ENCODE measurements around the gene C2orf81. TPM values are rescaled to one million over a fixed set of nuclear protein-coding genes. Genes with fewer than 3 reads are reported as not detected.

The C2orf81 gene
- total RNA-seq, 2 experiments from 2014 or later = 2.9 to 3.4 TPM

DNA sequence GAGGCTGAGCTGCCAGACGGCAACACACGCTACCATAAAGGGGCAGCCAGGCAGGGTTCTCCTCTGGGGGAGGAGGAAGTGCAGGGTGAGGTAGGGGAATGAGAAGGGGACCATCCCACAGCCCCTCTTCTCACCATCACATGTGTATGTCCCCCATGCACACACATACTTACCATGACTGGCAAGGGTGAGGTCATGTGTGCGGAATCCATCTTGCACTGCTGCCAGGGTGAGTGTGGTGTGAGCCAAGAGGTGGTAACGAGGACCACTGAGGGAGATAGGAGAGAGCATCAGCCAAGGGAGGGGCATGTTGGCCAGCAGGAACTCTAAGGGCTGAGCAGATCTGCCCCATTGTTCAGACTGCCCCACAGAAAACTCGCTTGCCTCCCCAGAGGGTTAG, 7.3 kb upstream of the C2orf81 start:
- no peaks in the 10 kb centered on the region for H3K27me3 ChIP-seq (ENCODE audit: control insufficient read depth in 1 of 2, insufficient read depth in 2 of 2, low read length in 2 of 2)
- H3K9me3 ChIP-seq (ENCODE audit: control insufficient read depth in 1 of 2, insufficient read depth in 1 of 2, low read length in 2 of 2) = no peaks in the 10 kb centered on the region
- intact Hi-C loops (cut with DNase I, micrococcal nuclease) = no loop called here
- H3K4me3 ChIP-seq (ENCODE audit: low read length) = no peak overlapping the region
- H3K4me1 ChIP-seq (ENCODE audit: insufficient read depth, low read length) = no peaks in the 10 kb centered on the region
- H3K36me3 Mint-ChIP-seq (ENCODE audit: low read depth) = peaks cover 11% of the 10 kb centered on the region
- POLR2A ChIA-PET = interaction anchor here (0.8 to 1.3 kb wide), 2 partner anchors 30 to 53 kb away, joined by 3 read pairs; partner anchors contain the start of gene WBP1
- no peak for DNase-seq
- no peaks in the 10 kb centered on the region for H3K4me1 Mint-ChIP-seq (ENCODE audit: low read depth)
- no peak overlapping the region for H3K4me3 Mint-ChIP-seq
- no peaks in the 10 kb centered on the region for H3K27me3 Mint-ChIP-seq
- H3K36me3 ChIP-seq (ENCODE audit: insufficient read depth, low read length) = peaks cover 11% of the 10 kb centered on the region
- TF ChIP-seq, protein P1, sequence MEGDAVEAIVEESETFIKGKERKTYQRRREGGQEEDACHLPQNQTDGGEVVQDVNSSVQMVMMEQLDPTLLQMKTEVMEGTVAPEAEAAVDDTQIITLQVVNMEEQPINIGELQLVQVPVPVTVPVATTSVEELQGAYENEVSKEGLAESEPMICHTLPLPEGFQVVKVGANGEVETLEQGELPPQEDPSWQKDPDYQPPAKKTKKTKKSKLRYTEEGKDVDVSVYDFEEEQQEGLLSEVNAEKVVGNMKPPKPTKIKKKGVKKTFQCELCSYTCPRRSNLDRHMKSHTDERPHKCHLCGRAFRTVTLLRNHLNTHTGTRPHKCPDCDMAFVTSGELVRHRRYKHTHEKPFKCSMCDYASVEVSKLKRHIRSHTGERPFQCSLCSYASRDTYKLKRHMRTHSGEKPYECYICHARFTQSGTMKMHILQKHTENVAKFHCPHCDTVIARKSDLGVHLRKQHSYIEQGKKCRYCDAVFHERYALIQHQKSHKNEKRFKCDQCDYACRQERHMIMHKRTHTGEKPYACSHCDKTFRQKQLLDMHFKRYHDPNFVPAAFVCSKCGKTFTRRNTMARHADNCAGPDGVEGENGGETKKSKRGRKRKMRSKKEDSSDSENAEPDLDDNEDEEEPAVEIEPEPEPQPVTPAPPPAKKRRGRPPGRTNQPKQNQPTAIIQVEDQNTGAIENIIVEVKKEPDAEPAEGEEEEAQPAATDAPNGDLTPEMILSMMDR (IDR thresholded peaks at IDR 0.05) = no peak
- H3K9me3 Mint-ChIP-seq = no peaks in the 10 kb centered on the region
- ATAC-seq (ENCODE audit: poor library complexity) = no peak
- CTCF ChIA-PET = no interaction called here
- H3K27ac ChIP-seq (ENCODE audit: low read depth in 1 of 2, low read length in 2 of 2) = no peak overlapping the region
- H3K27ac Mint-ChIP-seq = no peak overlapping the region

DNA sequence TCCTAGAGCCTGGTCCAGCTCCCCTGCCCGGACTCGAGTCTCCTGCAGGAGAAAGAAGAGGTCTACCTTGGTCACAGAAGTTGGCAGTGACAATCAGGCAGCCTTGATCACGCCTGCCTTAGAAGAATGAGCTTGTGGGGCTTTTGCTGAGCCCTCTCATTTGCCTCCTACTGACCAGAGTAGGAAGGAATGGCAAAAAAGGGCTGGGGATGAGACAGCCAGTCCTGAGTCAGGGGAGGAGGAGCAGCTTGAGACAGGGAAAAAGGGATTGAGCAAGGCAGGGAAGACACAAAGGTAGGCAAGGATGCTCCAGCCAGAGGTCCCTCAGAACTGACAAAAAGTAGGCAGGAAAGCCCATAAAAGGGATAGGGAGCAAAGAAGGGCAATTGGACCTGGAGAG, 6.1 kb upstream of the C2orf81 start:
- H3K27ac Mint-ChIP-seq = no peak overlapping the region
- ATAC-seq (ENCODE audit: poor library complexity) (no peak), DNase-seq (no peak)
- intact Hi-C loops (cut with DNase I, micrococcal nuclease) = no loop called here
- Histone ChIP-seq H3K4me1 (ENCODE audit: insufficient read depth, low read length) (no peaks in the 10 kb centered on the region), H3K4me3 (ENCODE audit: low read length) (no peak overlapping the region), H3K9me3 (ENCODE audit: control insufficient read depth in 1 of 2, insufficient read depth in 1 of 2, low read length in 2 of 2) (no peaks in the 10 kb centered on the region), H3K36me3 (ENCODE audit: insufficient read depth, low read length) (peaks cover 11% of the 10 kb centered on the region), H3K27ac (ENCODE audit: low read depth in 1 of 2, low read length in 2 of 2) (no peak overlapping the region), H3K27me3 (ENCODE audit: control insufficient read depth in 1 of 2, insufficient read depth in 2 of 2, low read length in 2 of 2) (no peaks in the 10 kb centered on the region)
- no peaks in the 10 kb centered on the region for H3K9me3 Mint-ChIP-seq
- CTCF ChIA-PET = no interaction called here
- peaks cover 6% of the 10 kb centered on the region for H3K4me1 Mint-ChIP-seq (ENCODE audit: low read depth)
- POLR2A ChIA-PET = no interaction called here
- no peak overlapping the region for H3K4me3 Mint-ChIP-seq
- TF ChIP-seq, protein P1 (IDR thresholded peaks at IDR 0.05) = no peak
- H3K36me3 Mint-ChIP-seq (ENCODE audit: low read depth) = peaks cover 11% of the 10 kb centered on the region
- no peaks in the 10 kb centered on the region for H3K27me3 Mint-ChIP-seq

DNA sequence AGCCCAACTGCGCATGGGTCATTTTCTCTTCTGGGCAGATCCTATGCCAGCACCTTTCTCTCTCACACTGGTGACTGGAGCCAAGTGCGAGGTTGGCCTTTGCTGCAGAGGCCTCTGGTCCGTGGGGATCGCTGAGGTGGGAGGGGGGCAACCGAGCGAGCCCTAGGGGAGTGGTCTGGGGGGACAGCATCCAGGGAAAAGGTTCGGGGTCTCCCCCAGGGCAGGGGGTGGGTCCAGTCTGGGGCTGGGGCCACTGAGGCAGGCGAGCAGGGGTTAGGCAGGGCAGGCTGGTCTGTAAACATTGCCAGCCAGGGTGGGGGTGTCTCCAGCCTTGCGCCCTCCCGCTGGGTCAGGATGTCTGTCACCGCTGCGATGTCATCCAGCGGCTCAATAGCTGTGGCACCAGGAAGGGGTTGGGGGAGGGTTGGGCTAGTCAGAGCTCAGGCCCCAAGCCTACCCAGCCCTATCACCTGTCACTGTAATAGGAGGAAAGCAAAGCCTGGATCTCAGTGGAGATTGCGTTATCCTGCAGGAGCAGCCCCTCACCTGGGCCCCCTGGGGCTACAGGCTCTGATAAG, 4.9 kb upstream of the C2orf81 start:
- Histone ChIP-seq H3K4me3 (ENCODE audit: low read length) (no peak overlapping the region), H3K4me1 (ENCODE audit: insufficient read depth, low read length) (peaks cover 9% of the 10 kb centered on the region), H3K9me3 (ENCODE audit: control insufficient read depth in 1 of 2, insufficient read depth in 1 of 2, low read length in 2 of 2) (no peaks in the 10 kb centered on the region), H3K27me3 (ENCODE audit: control insufficient read depth in 1 of 2, insufficient read depth in 2 of 2, low read length in 2 of 2) (no peaks in the 10 kb centered on the region), H3K27ac (ENCODE audit: low read depth in 1 of 2, low read length in 2 of 2) (no peak overlapping the region), H3K36me3 (ENCODE audit: insufficient read depth, low read length) (peaks cover 11% of the 10 kb centered on the region)
- Mint-ChIP-seq H3K4me1 (ENCODE audit: low read depth) (peaks cover 15% of the 10 kb centered on the region), H3K27ac (no peak overlapping the region), H3K9me3 (no peaks in the 10 kb centered on the region), H3K27me3 (no peaks in the 10 kb centered on the region), H3K4me3 (no peak overlapping the region), H3K36me3 (ENCODE audit: low read depth) (peaks cover 16% of the 10 kb centered on the region)
- CTCF ChIA-PET = no interaction called here
- intact Hi-C loops (cut with DNase I, micrococcal nuclease) = no loop called here
- TF ChIP-seq, protein P1 (IDR thresholded peaks at IDR 0.05) = no peak
- DNase-seq = no peak
- no peak for ATAC-seq (ENCODE audit: poor library complexity)
- POLR2A ChIA-PET = interaction anchor here (1.3 kb wide), 1 partner anchor 28 kb away, joined by 4 read pairs; the partner anchor contains the start of gene INO80B
